Measurements from ENCODE around the gene ALG1L2.
"Not testable (repeated sequence)": the region's sequence is repeated elsewhere in the genome, so short reads cannot be mapped to it uniquely, and the experiment has no call there.

The ALG1L2 gene

GRCh38 chr3:130094491-130094941 lies 12.9 kb downstream of the ALG1L2 start:
- DNase-seq: peak; percentile 7

- DNase-seq: not testable (repeated sequence)
Measured at GRCh38 chr3:130095858-130096257, 14.2 kb downstream of the ALG1L2 start.

- not testable (repeated sequence) for DNase-seq
Measured at GRCh38 chr3:130097096-130097495, 15.5 kb downstream of the ALG1L2 start.

GRCh38 chr3:130097690-130098638 lies 16.3 kb downstream of the ALG1L2 start:
- not testable (repeated sequence) for DNase-seq

- DNase-seq: not testable (repeated sequence)
Measured at GRCh38 chr3:130098639-130099385, 17.2 kb downstream of the ALG1L2 start.

- not testable (repeated sequence) for DNase-seq
Measured at GRCh38 chr3:130102545-130102944, 20.9 kb downstream of the ALG1L2 start.

- DNase-seq: not testable (repeated sequence)
Measured at GRCh38 chr3:130104191-130104590, 22.6 kb downstream of the ALG1L2 start.

GRCh38 chr3:130107333-130107995 lies 25.8 kb downstream of the ALG1L2 start:
- DNase-seq: not testable (repeated sequence)

GRCh38 chr3:130108836-130109585 lies 27.4 kb downstream of the ALG1L2 start:
- not testable (repeated sequence) for DNase-seq

GRCh38 chr3:130110386-130111169 lies 28.9 kb downstream of the ALG1L2 start:
- DNase-seq: not testable (repeated sequence)

GRCh38 chr3:130111185-130111864 lies 29.7 kb downstream of the ALG1L2 start:
- peak; percentile 75 for DNase-seq

GRCh38 chr3:130111865-130112747 lies 30.5 kb downstream of the ALG1L2 start:
- peak; percentile 56 for DNase-seq

GRCh38 chr3:130112748-130113073 lies 31.1 kb downstream of the ALG1L2 start:
- DNase-seq: not testable (repeated sequence)

- not testable (repeated sequence) for DNase-seq
Measured at GRCh38 chr3:130115400-130115799, 33.8 kb downstream of the ALG1L2 start.

- no peak for DNase-seq
Measured at GRCh38 chr3:130117933-130118332, 36.3 kb downstream of the ALG1L2 start.

- not testable (repeated sequence) for DNase-seq
Measured at GRCh38 chr3:130119824-130120223, 38.2 kb downstream of the ALG1L2 start.

- not testable (repeated sequence) for DNase-seq
Measured at GRCh38 chr3:130120291-130120690, 38.7 kb downstream of the ALG1L2 start.

- not testable (repeated sequence) for DNase-seq
Measured at GRCh38 chr3:130122891-130123775, 41.5 kb downstream of the ALG1L2 start.

GRCh38 chr3:130125406-130125805 lies 43.8 kb downstream of the ALG1L2 start:
- DNase-seq: not testable (repeated sequence)
